ENCODE data around the gene TACC2. TPM values are rescaled to one million over a fixed set of nuclear protein-coding genes. Genes with fewer than 3 reads are reported as not detected.

TACC2 gene
- total RNA-seq, 4 donors from 2014 or later = 31.0 to 52.5 (median 42.2) TPM

DNA sequence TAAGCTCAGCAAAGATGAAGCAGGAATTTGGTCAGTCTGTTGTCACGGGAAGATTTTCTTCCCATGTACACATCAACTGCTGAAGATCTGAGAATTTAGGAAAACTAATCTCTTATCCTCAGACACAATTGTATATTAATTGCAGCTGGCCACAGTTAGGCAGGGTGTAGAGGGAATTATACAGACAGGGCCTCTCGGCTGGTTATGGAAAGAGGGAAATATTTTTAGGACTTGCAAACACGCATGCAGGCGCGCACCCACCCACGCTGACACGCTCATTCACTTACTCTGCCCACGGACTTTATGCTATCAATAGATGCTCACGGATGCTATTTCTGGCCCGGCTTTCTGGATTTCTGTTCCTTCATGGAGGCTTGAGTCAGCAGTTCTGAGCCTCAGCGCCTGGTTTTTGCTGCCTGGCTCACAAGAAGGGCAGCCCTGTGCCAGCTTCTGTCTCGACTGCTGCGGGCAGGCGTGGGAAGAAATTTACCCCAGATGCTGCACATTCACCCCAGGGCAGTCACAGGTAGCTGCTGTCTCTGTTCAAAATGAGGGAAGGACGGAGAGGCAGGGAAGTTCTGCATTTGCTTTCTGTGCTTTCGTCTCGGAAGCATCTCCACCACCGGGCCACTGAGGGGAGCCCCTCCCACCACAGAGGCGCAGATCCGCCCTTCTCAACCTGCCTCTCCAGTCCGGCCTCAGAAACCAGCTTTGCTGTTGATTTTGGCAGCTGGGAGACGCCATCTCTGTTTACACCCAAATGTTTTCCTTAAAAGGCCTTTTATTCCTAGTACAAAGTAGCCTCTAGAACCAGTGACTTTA lies 165.8 kb downstream of the TACC2 start:
- peaks cover 0 to 61% (median 16%) of the 10 kb centered on the region in 4 donors for H3K4me1 ChIP-seq

DNA sequence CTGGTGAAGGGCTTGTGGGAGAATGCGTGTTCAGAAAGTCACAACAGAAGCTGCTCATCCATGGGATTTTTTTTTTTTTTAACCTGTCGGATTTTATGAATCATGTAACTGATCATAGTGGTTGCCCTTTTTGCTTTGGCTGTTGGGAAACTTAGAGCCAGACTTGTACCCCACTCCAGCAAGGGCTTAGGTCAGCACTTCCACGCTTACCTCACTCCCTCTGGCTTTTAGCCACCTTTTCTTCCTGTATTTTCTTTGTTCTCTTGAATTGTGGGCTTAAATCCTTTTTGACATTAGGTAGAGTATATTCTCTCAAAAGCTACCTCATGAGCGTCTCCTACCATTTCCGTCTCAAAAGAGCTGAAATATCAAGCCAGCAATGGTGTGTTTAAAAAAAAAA lies 168.5 kb downstream of the TACC2 start:
- Histone ChIP-seq H3K4me1 (peaks cover 0 to 39% (median 13%) of the 10 kb centered on the region in 4 donors), H3K36me3 (no peaks in the 10 kb centered on the region), H3K27me3 (no peaks in the 10 kb centered on the region), H3K4me3 (no peak overlapping the region), H3K9me3 (no peaks in the 10 kb centered on the region), H3K27ac (no peak overlapping the region)
- no peak for TF ChIP-seq POLR2A (IDR thresholded peaks at IDR 0.05)
- TF ChIP-seq EP300 (IDR thresholded peaks at IDR 0.05) = no peak
- TF ChIP-seq, protein P1, sequence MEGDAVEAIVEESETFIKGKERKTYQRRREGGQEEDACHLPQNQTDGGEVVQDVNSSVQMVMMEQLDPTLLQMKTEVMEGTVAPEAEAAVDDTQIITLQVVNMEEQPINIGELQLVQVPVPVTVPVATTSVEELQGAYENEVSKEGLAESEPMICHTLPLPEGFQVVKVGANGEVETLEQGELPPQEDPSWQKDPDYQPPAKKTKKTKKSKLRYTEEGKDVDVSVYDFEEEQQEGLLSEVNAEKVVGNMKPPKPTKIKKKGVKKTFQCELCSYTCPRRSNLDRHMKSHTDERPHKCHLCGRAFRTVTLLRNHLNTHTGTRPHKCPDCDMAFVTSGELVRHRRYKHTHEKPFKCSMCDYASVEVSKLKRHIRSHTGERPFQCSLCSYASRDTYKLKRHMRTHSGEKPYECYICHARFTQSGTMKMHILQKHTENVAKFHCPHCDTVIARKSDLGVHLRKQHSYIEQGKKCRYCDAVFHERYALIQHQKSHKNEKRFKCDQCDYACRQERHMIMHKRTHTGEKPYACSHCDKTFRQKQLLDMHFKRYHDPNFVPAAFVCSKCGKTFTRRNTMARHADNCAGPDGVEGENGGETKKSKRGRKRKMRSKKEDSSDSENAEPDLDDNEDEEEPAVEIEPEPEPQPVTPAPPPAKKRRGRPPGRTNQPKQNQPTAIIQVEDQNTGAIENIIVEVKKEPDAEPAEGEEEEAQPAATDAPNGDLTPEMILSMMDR (IDR thresholded peaks at IDR 0.05) = no peak
- DNase-seq (ENCODE audit: low spot score in 2 of 2) = no peak
- 91 to 96% methylated on average over 5 of the region's 5 CpGs for WGBS, 2 donors

More for the DNA sequence above, 165.8 kb downstream of the TACC2 start:
- Histone ChIP-seq H3K9me3 (no peaks in the 10 kb centered on the region), H3K36me3 (no peaks in the 10 kb centered on the region), H3K27ac (peak overlapping the region; percentile 36 to 81 (median 57)), H3K27me3 (no peaks in the 10 kb centered on the region), H3K4me3 (peak overlapping the region in 2 of 4 donors; percentile 2 to 28)
- DNase-seq (ENCODE audit: low spot score in 2 of 2) = peak in 1 of 2 donors; percentile 48
- TF ChIP-seq POLR2A (IDR thresholded peaks at IDR 0.05) (no peak), EP300 (IDR thresholded peaks at IDR 0.05) (no peak)
- TF ChIP-seq, protein P1 (IDR thresholded peaks at IDR 0.05) = no peak
- 14 to 15% methylated on average over 21 to 22 of the region's 22 CpGs for WGBS, 2 donors

DNA sequence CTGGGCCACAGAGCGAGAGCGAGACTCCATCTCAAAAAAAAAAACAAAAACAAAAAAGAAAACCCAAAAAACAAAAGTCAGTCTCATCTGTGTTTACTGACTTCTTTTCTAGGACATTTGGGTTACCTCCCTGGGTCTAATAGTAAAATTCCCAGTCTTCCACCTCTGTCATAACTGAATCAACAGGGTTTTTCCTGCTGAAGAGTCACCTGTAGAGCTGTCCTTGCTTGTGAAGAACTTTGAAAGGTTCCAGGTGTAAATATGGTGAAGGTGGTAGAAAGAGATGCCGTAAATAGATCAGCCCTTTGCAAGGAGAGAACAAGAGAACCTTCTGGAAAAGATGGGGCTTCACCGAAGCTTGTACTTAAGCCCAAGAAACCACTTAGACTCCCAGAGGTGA lies 169.4 kb downstream of the TACC2 start:
- 94 to 98% methylated on average over 4 of the region's 4 CpGs for WGBS, 2 donors
- Histone ChIP-seq H3K27me3 (no peaks in the 10 kb centered on the region), H3K4me3 (no peak overlapping the region), H3K9me3 (no peaks in the 10 kb centered on the region), H3K27ac (no peak overlapping the region), H3K36me3 (no peaks in the 10 kb centered on the region), H3K4me1 (peaks cover 0 to 39% (median 21%) of the 10 kb centered on the region in 4 donors)
- no peak for DNase-seq (ENCODE audit: low spot score in 2 of 2)
- TF ChIP-seq, protein P1 (IDR thresholded peaks at IDR 0.05) = no peak
- no peak for TF ChIP-seq POLR2A (IDR thresholded peaks at IDR 0.05)
- TF ChIP-seq EP300 (IDR thresholded peaks at IDR 0.05) = no peak

DNA sequence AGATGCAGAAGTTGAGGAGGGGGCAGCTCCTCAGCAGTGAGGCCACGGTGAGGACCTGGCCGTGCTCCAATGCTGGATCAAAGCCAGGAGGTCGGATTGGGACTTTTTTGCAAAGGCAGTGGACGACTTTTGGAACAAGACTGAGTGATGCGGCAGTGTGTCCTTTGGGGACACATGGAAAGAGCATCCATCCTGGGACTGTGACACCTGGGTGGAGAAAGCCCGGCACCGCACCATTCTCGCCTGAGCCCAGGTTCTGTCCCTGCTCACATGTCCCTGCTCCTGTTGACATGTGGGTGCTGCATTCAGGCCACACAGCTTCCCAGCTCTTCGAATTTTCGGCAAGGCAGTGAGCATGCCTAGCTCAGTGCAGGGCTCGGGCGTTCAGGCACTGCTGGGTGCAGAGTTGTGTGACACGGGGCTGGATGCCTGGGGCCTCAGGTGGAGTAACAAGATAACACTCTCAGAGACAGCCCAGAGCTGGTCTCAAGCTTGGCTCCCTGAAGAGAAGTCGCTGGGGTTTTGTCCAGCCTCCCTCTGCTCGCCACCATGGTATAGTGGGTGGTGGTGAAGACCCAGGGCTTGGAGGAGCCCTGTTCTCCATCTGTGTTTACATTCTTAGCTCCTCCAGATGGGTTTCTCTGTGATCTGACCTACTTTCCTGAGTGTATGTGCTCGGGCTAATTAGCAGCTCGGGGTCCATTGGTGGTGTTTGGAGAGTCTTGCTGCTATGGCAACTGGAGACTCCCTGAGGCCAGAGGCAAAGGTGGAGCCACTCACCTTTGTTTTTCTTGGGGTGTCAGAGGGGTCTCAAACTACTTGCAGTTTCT lies 170.4 kb downstream of the TACC2 start:
- TF ChIP-seq POLR2A (IDR thresholded peaks at IDR 0.05) (no peak), EP300 (IDR thresholded peaks at IDR 0.05) (no peak)
- TF ChIP-seq, protein P1 (IDR thresholded peaks at IDR 0.05) = no peak
- Histone ChIP-seq H3K4me1 (peaks cover 0 to 37% (median 23%) of the 10 kb centered on the region in 4 donors), H3K27me3 (no peaks in the 10 kb centered on the region), H3K9me3 (no peaks in the 10 kb centered on the region), H3K27ac (no peak overlapping the region), H3K36me3 (no peaks in the 10 kb centered on the region), H3K4me3 (no peak overlapping the region)
- WGBS, 2 donors = 64 to 65% methylated on average over 14 to 17 of the region's 17 CpGs
- DNase-seq (ENCODE audit: low spot score in 2 of 2) = no peak

Measured in tibial nerve (tissue), 4 donors.